M059J (cell line): ENCODE data around the gene HOMER1. TPM values are rescaled to one million over a fixed set of nuclear protein-coding genes. Genes with fewer than 3 reads are reported as not detected.

ENCODE experiments used
- DNase-seq: peaks from one replicate; pipeline ENCODE4 v3.0.0-alpha.2; 2012; ENCODE audit warnings: low read depth
- total RNA-seq: library from RNA; depleted of rRNA; stranded (reverse); fragments of >200 nt; shearing (Covaris generic); gene quantifications from 2 replicates; pipeline ENCODE4 v1.2.3, GENCODE V29; 2014

The HOMER1 gene
- total RNA-seq, 1 experiment from 2014 or later: 8.6 TPM

DNA sequence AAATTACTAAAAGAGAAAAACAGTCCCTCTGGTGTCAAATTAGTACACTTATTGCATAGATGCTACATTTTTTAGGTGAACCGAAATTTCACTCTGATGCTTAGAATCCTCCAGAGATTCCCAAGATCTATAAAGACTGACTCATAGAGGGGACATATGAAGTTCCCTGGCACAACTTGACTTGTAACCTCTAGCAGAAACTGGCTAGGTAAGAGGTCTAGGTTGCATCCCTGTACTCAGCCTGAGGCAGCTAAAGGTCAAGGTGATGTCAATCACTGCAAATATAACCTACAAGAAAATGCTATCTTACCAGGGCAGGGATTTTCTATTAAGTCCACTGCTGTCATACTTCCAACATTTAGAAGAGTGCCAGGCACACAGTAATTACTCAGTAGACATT lies 24.2 kb downstream of the HOMER1 start:
- DNase-seq: no peak

GRCh38 chr5:79488775-79489174 lies 25.2 kb downstream of the HOMER1 start:
- DNase-seq: peak; percentile 31

DNA sequence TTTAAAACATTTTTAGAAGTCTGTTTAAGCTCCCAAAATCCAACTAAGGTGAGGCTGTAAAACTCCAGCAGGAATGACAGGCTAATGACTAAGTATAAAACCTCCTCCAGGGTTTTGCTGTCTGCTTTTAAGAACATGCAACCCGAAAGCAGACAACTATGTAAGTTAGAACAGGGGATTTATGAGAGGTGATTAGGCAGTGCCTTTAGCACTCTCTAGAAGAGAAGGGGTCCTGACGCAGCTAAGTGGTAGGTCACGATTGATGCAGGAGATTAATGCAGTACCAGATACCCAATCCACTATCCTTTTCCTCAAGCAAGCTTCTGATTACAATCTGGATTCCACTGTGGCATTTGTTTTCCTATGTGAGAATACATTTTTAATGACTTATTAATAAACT lies 25.9 kb downstream of the HOMER1 start:
- DNase-seq: no peak

DNA sequence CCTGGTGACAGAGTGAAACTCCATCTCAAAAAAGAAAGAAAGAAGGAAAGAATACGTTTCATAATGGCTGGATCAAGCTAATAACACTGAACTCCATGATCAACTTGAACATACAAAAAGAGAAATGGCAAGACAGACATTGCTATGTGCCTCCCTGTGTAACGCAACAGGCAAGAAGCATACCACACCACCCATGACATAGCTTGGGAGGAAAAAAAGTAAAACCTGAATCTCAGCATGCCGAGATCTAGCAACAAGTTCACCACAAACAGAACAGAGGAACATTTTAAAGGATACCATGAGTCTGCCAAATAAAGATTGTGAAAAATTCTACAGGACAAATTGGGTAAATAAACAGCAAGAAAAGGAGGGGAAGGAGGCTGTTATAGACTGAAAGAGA lies 26.7 kb downstream of the HOMER1 start:
- no peak for DNase-seq

DNA sequence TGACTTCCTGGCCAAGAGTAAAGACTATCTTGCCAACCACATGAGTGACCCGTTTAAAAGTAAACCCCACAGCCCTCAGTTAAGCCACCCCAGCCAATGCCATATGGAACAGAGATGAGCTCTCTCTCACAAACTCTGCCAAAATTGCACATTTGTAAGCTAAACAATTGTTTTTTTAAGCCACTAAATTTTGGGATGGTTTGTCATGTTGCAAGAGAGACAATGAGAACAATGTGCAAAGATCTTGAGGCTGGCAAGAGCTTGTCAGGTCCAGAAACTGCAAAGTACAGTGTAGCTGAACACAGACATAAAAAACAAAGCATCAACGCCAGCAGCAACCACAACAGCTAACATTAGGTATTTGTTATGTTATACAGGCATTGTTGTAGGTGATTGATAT lies 27.8 kb downstream of the HOMER1 start:
- no peak for DNase-seq

DNA sequence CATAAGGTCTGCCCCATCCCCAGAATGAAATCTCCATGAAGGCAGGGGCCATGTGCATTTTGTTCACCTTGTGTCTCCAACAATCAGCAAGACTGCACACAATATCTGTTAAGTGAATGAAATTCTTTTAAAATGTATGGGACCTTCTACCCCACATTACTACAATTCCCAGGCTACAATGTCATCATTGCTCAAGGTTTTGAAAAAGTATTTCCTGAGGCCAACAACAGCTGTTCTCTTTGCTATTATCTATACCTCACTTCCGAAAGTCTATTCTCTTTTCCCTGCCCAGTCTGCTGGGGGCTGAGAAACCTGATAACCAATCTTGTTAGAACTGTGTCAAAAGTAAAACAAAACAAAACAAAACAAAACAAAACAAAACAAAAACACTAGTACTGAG lies 29.2 kb downstream of the HOMER1 start:
- no peak for DNase-seq

GRCh38 chr5:79481574-79481973 lies 32.4 kb downstream of the HOMER1 start:
- DNase-seq: no peak

- no peak for DNase-seq
Observed at GRCh38 chr5:79480991-79481390, 32.9 kb downstream of the HOMER1 start.

GRCh38 chr5:79475152-79475466 lies 38.8 kb downstream of the HOMER1 start:
- DNase-seq: no peak

DNA sequence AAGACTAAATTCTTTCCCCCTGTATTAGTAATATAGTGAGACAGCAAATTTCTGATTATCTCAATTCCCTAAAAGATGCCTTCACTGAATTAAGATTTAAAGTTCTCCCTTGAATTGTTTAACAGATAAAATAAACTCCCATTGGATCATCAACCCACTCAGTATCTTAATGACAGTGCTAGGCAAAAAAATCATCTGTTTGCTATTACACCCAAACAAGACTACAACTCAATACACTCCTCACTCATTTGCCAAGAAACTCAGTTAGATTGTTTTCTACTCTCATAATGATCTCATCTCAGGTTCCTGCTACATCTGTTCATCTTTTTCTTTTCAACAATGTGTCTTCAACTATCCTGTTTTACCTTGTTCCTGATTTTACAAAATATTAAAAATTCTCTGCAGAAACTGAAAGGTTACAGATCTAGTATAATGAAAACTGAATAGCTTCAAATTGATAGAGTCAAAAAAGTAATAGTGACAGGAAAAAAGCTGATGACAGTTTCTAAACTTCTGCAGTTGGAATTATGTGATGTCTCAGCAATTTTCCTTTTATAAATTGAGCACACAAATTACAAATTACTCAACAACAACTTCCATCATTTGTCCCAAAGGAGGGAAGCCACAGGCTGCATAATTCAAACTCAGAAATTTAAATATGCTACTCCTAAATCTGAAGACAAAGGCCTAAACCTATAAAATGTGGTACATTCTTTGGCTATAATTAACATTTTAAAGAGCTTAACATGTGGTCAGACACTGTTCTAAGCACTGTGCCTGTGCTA lies 39.4 kb downstream of the HOMER1 start:
- no peak for DNase-seq

GRCh38 chr5:79471556-79471955 lies 42.4 kb downstream of the HOMER1 start:
- no peak for DNase-seq

DNA sequence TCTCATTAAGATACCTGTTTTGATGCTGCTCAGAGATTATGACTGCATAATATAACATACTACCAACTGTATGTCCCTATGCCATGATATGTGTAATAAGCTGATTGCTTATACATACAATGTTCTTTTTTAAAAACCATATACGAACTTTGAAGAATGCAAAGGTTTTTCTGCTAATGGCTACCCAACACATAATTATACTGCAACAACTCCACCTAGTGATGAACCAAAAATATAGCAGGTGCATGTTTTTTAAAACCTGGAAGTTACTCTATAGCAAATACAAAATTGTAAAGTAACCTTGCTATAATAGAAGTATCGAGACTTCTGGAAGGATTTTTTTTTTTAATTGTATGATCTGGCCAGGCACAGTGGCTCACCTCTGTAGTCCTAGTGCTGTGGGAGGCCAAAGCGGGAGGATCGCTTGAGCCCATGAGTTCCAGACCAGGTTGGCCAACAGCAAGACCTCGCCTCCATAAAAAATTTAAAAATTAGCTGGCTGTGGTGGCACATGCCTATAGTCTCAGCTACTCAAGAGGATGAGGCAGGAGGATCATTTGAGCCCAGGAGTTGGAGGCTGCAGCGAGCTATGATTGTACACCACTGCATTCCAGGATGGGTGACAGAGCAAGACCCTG lies 49.1 kb downstream of the HOMER1 start:
- peak; percentile 15 for DNase-seq

DNA sequence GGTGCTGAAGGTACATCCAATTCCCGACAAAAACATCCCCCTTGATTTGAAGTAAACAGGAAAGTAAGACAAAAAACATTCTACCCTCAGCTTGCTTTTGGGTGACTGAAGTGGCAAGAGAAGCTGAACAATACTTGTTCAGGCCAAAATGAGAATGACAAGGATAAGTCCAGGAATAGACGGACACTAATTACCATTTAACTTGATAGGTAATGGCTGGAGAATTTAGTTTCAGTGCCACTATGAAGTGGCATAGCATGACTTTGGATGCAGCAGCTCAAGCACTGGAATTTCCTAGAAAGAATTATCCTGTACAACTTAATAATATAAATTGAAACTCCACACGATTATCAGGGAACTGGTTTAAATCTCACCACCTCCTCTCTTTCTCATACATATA lies 49.7 kb downstream of the HOMER1 start:
- no peak for DNase-seq

DNA sequence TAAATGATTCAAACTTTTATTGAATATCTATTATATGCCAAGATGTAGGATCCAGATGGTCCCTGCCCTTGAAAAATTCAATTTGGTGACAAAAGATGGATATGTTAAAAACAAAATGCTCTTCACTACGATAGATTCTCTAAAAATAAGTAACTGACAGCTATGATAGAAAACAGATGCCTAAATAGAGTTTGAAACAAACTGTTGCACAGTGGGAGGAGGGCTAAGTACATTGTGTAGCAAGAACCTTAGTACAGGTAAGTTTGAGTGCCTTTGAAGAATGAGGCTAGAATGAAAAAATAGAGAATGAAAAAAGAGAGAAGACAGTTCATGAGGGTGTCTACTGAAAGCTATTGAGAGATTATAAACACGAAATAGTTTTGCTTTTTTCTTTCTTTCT lies 54.3 kb downstream of the HOMER1 start:
- DNase-seq: no peak

- no peak for DNase-seq
Observed at GRCh38 chr5:79456890-79457583, 56.9 kb downstream of the HOMER1 start.

- DNase-seq: no peak
Observed at GRCh38 chr5:79456400-79456799, 57.5 kb downstream of the HOMER1 start.

GRCh38 chr5:79454043-79454442 lies 59.9 kb downstream of the HOMER1 start:
- no peak for DNase-seq

- DNase-seq: peak; percentile 51
Observed at GRCh38 chr5:79448336-79448735, 65.6 kb downstream of the HOMER1 start.

GRCh38 chr5:79436821-79437220 lies 77.1 kb downstream of the HOMER1 start:
- DNase-seq: no peak

- peak; percentile 24 for DNase-seq
Observed at GRCh38 chr5:79436224-79436623, 77.7 kb downstream of the HOMER1 start.

DNA sequence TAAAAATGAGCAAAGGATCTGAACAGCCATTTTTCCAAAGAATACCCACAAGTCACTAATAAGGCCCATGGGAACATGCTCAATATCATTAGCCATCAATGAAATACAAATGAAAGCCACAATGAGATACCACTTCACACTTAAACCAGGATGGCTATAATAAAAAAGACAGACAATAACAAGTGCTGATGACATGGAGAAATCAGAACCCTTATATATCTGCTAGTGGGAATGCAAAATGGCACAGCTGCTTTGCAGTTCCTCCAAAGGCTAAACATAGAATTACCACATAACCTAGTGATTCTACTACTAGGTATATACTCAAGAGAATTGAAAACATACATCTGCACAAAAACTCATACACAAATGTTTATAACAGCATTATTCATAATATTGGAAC lies 83.7 kb downstream of the HOMER1 start:
- no peak for DNase-seq

GRCh38 chr5:79423296-79423695 lies 90.6 kb downstream of the HOMER1 start:
- DNase-seq: no peak

- no peak for DNase-seq
Observed at GRCh38 chr5:79420248-79420647, 93.7 kb downstream of the HOMER1 start.
